KOPT-K1 (cell line): ENCODE results near the gene DDR1.
"Not testable (repeated sequence)": the region's sequence is repeated elsewhere in the genome, so short reads cannot be mapped to it uniquely, and the experiment has no call there.

Source experiments
- H3K27ac ChIP-seq: fragments of 200-600 bp; sonication (generic); 2 replicates; pipeline ENCODE4 v1.5.1; 2016; ENCODE audit warnings: antibody characterized with exemption, mild to moderate bottlenecking, low read depth, low read length; ENCODE audit not compliant: poor library complexity, severe bottlenecking
- H3K36me3 ChIP-seq: fragments of 200-600 bp; sonication (generic); 2 replicates; pipeline ENCODE4 v1.5.1; 2017; ENCODE audit warnings: antibody characterized with exemption, mild to moderate bottlenecking, low read length, moderate library complexity; ENCODE audit not compliant: insufficient read depth
- H3K9me3 ChIP-seq: fragments of 200-600 bp; sonication (generic); 2 replicates; pipeline ENCODE4 v1.5.1; 2017; ENCODE audit warnings: antibody characterized with exemption, low read length, mild to moderate bottlenecking; ENCODE audit not compliant: insufficient read depth, poor library complexity, severe bottlenecking

The DDR1 gene

GRCh38 chr6:30869241-30869749 is 15.0 kb upstream of the DDR1 start:
- H3K36me3 ChIP-seq, H3K27ac ChIP-seq: not testable (repeated sequence)
- peaks cover 52% of the 10 kb centered on the region for H3K9me3 ChIP-seq

DNA sequence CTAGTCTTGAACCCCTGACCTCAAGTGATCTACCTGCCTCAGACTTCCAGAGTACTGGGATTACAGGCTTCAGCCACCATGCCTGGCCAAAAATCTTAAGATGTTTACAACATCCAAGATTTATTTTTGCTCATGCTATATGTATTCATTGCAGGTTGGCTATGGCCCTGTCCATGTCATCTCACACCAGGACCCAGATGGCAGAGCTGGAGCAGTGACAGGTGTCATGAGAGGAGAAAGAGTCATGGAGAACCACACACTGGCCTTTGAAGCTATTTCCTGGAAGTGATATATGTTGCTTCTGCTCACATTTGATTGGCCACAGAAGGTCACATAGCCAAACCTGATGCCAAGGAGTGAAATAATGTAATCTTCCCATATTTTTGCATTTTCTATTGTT is 13.8 kb upstream of the DDR1 start:
- H3K9me3 ChIP-seq: peaks cover 52% of the 10 kb centered on the region
- no peak overlapping the region for H3K27ac ChIP-seq
- H3K36me3 ChIP-seq: no peaks in the 10 kb centered on the region

- Histone ChIP-seq H3K36me3 (no peaks in the 10 kb centered on the region), H3K27ac (no peak overlapping the region), H3K9me3 (peaks cover 52% of the 10 kb centered on the region)
These were observed 12.6 kb upstream of the DDR1 start for GRCh38 chr6:30871592-30872183.

DNA sequence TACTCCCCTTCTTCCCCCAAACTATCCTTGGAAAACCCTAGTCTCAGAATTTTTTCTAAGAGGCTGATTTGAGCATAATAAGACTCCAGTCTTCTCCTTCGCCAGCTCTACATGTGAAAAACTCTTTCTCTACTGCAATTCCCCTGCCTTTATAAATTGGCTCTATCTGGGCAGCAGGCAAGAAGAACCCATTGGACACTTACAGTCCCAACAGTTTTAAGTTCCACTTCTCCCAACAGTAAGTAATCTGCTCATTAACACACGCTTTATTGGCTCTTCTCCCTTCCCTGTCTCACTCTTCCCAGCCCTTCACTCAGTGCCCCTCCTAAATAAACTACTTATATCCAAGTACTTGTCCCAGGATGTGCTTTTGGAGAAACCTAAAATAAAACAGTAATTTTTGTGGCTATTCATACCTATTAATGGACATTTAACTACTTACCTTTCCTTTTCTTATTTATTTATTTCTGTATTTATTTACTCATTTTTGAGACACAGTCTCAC is 11.1 kb upstream of the DDR1 start:
- H3K36me3 ChIP-seq: no peaks in the 10 kb centered on the region
- H3K9me3 ChIP-seq: peaks cover 52% of the 10 kb centered on the region
- H3K27ac ChIP-seq: no peak overlapping the region

DNA sequence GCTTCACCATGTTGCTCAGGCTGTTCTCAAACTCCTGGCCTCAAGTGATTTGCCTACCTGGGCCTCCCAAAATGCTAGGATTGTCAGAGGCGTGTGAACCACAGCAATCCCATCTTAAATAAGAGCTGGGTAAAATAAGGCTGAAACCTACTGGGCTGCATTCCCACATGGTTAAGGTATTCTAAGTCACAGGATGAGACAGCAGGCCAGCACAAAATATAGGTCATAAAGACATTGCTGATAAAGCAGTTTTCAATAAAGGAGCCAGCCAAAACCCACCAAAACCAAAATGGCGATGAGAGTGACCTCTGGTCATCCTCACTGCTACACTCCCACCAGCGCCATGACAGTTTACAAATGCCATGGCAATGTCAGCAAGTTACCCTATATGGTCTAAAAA is 10.5 kb upstream of the DDR1 start:
- H3K27ac ChIP-seq, H3K36me3 ChIP-seq: not testable (repeated sequence)
- peaks cover 49% of the 10 kb centered on the region for H3K9me3 ChIP-seq

DNA sequence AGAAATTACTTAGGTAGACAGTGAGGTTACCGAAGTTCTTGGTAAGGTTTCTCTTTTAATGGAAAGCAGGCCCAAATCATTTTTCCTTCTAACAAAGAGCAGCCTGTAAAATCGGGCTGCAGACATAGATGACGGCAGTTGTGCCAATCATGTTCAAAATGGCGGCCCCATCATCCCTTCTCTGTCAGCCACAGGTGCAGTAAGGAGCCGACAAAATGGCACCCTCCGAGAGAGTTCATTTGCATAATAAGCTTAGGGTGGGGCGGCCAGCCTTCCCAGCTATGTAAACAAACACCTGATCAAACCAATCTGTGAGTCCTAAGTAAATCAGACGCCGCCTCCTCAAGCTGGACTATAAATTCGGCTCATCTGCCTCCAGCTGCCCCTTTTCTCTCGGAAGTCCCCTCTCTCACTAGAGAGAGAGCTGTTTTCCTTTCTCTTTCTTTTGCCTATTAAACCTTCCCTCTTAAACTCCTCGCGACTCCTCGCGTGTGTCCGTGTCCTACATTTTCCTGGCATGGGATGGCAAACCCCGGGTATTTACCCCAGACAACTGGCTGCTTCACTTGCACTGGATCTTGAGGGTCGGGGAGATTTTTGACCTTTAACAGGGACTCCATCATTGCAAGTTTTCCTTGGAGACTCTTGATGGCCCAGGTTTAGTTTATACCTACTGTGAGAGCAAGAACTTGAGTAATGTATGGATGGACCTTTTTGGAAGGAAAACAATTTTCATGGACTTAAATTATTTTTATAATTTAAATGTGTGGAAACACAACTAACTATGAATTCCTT is 8.9 kb upstream of the DDR1 start:
- peaks cover 33% of the 10 kb centered on the region for H3K9me3 ChIP-seq
- no peaks in the 10 kb centered on the region for H3K36me3 ChIP-seq
- no peak overlapping the region for H3K27ac ChIP-seq

DNA sequence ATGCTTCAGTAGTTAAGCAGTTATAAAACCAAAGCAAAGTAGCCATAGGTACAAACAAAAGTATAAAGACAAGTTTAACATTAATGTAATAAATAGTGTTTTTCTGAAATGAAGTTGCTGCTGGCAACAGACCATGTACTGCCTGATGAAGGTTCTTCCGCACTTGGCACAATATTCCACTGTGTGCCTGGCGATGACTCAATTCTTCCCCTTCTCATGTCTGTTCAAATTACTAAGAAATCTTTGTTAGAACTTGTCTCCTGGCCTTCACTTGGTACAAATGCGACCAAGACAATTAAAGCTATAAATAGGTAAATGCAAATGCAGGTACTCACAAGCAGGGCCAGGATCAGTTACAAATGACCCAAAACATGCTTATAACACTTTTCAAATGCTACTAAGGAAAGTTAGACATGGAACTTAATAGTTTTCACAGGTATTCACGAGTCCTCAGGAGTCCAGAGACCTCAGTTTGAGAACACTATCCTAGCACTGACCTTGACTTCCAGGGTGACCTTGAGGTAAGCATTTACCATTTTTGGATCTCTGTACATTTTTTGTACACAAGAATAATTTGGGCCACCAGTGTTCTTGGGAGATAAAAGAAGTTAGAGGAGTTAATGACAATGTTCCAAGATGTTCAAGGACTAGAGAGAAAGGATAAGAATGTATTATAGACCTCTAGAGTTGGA is 8.1 kb upstream of the DDR1 start:
- peaks cover 25% of the 10 kb centered on the region for H3K9me3 ChIP-seq
- H3K27ac ChIP-seq: no peak overlapping the region
- no peaks in the 10 kb centered on the region for H3K36me3 ChIP-seq

DNA sequence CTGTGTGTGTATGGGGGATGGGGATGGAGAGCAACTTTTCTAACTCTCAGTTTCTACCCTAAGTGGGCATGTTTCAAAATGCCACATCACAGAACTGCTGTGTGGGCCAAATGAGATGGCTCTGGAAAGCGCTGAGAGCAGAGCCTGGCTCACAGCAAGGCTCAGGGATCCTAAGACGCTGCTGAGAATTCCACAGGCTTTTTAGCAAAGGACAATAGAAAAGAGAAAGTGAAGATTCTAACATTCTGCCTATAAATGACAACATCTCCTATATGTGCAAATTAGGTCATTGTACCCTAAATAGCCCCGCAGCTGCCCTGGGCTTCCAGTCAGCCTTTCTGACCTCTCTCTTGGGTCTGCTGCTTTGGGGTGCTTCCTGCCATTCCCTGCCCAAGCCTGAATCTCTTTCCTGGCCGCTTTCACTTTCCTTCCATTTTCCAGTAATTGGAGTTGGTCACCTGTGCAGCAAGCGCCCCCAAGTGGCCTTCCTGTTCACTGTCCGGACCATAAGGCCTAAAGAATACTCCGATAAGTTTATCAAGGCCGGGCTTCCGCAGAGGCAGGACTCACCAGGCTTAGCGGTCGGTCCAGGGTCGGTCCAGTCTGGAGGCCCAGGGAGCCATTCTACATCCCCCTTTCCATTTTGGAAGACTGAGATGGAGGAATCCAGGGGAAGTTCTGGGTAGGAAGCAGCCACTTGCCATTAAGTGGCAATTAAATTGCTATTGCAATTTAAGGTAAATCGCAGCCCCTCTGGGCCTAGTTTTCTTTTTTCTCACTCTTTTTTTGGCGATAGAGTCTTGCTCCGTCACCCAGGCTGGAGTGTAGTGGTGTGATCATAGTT is 6.7 kb upstream of the DDR1 start:
- no peaks in the 10 kb centered on the region for H3K36me3 ChIP-seq
- H3K9me3 ChIP-seq: peaks cover 11% of the 10 kb centered on the region
- H3K27ac ChIP-seq: peak overlapping the region; percentile 56

- Histone ChIP-seq H3K9me3 (no peaks in the 10 kb centered on the region), H3K27ac (no peak overlapping the region)
These were observed 4.5 kb upstream of the DDR1 start for GRCh38 chr6:30879684-30880427.

GRCh38 chr6:30880698-30881252 is 3.5 kb upstream of the DDR1 start:
- Histone ChIP-seq H3K27ac (no peak overlapping the region), H3K9me3 (no peaks in the 10 kb centered on the region), H3K36me3 (no peaks in the 10 kb centered on the region)

More at GRCh38 chr6:30879684-30880427, 4.5 kb upstream of the DDR1 start:
- no peaks in the 10 kb centered on the region for H3K36me3 ChIP-seq

DNA sequence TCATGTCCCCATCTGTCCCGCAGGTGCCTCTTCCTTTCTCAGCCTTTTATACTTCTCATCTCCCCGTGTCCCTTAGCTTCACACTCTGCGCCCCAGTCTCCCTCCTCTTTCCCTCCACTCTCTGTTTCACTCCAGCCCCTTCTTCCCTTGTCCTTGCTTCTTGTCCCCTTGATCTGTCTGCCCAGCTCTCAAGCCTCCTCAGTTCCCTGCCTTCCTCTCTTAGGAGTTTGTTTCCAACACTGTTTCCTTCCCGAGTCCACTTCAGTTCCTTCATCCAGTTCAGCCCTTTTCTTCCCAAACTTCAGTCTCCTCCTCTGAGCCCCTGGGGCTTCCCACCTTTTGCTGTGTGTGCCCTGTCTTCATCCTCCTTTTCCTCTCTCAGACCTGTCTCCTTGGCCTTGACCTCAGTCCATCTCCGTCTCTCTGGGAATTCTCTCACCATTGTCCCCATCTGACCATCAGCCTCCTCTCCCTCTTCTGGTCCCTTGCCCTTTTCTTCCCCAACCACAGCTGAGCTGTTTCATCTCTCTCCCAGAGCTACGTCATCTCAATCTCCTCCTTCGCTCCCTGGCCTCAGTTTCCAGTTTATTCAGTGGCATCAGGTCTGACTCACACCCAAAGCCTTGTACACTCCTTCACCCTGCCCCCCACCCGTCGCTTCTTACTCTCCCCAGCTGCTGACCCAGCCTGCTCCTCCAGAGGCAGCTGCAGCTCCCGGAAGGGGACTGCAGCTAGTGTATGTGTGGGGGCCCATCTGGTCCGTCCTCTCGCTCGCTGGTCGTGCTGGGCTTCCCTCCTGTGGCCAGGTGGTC is 2.7 kb upstream of the DDR1 start:
- no peaks in the 10 kb centered on the region for H3K9me3 ChIP-seq
- no peaks in the 10 kb centered on the region for H3K36me3 ChIP-seq
- H3K27ac ChIP-seq: no peak overlapping the region

DNA sequence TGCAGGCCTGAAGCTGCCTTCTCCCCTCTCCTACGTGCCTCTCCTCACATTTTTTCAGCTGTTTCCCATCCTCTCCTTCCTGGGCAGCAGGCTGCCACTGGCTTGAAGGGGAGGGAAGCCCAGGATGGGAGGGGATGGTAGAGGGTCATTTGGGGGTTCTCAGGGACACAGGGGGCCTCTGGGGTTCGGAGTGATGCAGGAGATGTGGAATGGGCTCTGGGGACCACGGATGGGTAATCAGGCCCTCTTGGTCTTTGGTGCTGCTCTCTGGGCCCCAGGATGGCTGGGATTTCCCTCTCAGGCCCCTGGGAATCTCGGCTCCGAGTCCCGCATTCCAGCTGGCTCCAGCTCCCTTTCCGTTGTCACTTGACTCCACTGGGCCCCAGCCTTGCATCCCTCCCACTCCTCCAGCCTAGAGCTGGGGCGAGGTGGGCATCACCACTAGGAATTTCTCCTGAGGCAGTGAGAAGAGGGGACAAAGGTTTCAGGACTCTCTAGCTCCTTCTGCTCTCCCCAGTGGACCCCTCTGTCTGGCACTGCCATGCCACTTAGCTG is 2.0 kb upstream of the DDR1 start:
- Histone ChIP-seq H3K27ac (no peak overlapping the region), H3K36me3 (no peaks in the 10 kb centered on the region), H3K9me3 (no peaks in the 10 kb centered on the region)
